ENCODE measurements around the gene FAM184A.

The FAM184A gene

GRCh38 chr6:118917546-118918328, 160.7 kb downstream of the FAM184A start:
- no peak for DNase-seq (ENCODE audit: low read depth in 2 of 3, low spot score in 1 of 3)

- DNase-seq (ENCODE audit: low read depth in 2 of 3, low spot score in 1 of 3): no peak
These were observed 163.9 kb downstream of the FAM184A start for GRCh38 chr6:118914598-118914997.

- DNase-seq (ENCODE audit: low read depth in 2 of 3, low spot score in 1 of 3): no peak
These were observed 165.3 kb downstream of the FAM184A start for GRCh38 chr6:118913161-118913560.

GRCh38 chr6:118912646-118913045, 165.8 kb downstream of the FAM184A start:
- DNase-seq (ENCODE audit: low read depth in 2 of 3, low spot score in 1 of 3): no peak
